C4-2B (cell line): ENCODE data around the gene ENOSF1.

Source experiments
- H3K27ac ChIP-seq: fragments of 450-650 bp; 2 replicates; pipeline ENCODE4 v1.5.1; 2017
- ZFX ChIP-seq: fragments of 450-650 bp; IDR thresholded peaks from 2 replicates; pipeline ENCODE4 v1.6.1; 2017
- TF ChIP-seq, protein P1 (sequence below): fragments of 450-650 bp; conservative IDR thresholded peaks from 2 replicates; pipeline ENCODE4 v1.5.1; 2017; ENCODE audit warnings: mild to moderate bottlenecking

ENOSF1 gene

DNA sequence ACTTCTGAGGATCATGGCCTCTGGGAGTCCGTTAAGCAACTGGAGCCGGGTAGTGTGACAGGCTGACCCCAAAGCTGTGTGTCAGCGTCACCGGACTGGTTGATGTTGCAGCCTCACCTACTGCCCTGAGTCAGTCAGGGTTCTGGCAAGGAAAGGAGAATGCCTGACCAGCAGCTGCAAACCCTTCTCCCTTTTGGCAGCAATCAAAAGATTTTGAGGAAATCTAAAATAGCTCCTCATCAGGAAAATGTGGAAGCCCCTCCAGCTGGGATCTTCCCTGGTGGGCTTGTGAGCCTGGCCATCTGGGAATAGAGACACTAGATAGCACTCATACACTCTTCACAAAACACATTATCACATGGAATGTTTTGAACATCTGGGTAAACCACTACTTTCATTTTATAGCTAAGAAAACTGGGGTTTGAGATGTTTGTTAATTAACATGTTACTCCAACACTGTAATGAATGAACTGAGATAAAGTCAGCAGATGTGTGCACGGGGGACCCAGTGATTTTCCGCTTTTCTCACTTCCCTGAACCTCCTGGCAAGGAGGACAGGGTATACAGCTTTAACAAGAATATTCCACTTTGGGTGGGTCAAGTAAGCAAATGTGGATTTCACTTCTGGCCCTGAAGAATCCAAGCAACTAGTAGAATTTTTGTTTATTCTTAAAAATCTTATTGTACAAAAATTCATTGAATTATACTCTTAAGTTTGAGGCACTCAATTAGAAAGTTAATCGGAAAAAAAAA, 91.0 kb downstream of the ENOSF1 start:
- TF ChIP-seq, protein P1, sequence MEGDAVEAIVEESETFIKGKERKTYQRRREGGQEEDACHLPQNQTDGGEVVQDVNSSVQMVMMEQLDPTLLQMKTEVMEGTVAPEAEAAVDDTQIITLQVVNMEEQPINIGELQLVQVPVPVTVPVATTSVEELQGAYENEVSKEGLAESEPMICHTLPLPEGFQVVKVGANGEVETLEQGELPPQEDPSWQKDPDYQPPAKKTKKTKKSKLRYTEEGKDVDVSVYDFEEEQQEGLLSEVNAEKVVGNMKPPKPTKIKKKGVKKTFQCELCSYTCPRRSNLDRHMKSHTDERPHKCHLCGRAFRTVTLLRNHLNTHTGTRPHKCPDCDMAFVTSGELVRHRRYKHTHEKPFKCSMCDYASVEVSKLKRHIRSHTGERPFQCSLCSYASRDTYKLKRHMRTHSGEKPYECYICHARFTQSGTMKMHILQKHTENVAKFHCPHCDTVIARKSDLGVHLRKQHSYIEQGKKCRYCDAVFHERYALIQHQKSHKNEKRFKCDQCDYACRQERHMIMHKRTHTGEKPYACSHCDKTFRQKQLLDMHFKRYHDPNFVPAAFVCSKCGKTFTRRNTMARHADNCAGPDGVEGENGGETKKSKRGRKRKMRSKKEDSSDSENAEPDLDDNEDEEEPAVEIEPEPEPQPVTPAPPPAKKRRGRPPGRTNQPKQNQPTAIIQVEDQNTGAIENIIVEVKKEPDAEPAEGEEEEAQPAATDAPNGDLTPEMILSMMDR, result no peak
- no peak for TF ChIP-seq ZFX
- no peak overlapping the region for H3K27ac ChIP-seq
